GM18505 (cell line): Measurements from ENCODE around the gene EIF4EBP2.
A peak's percentile ranks its signal among the peaks of the same experiment; 100 is the strongest.

ENCODE experiments used
- ATAC-seq: cut with Tn5 transposase; IDR thresholded peaks from one replicate; pipeline ENCODE4 v1.9.1; 2021; ENCODE audit not compliant: unreplicated experiment
- POLR2A ChIP-seq: IDR thresholded peaks from 4 replicates; pipeline ENCODE4 v1.6.1; 2011; ENCODE audit warnings: borderline replicate concordance; ENCODE audit not compliant: insufficient read depth, insufficient read length; ENCODE audit errors: extremely low read depth

The EIF4EBP2 gene

DNA sequence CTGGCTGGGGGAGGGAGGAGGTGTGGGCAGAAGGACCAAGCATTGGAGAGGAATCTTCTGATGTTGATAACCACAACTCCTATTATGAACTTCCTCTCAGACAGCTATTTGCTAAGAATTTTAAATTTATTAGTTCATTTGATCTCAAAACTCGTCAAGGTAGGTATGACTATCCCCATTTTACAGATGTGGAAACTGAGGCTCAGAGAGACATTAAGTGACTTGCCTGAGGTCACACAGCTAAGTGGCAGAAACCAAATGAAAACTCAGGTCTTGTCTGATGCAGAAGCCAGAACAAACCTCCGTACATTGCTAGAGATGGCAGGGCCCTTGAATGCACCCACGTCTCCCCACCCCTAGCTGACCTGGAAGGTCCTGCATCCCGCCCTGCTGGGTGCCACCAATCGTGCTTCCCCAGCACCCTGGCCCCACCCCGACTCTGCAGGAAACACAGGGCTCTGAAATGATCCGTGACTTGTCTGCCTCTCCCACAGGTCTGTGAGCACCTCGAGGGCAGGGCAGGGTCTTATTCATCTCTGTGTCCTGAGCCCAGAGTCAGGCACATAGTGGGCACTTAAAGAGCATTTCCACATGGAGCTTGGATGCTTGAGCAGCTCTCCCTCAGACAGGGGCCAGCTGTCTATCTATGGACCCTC, 69.0 kb downstream of the EIF4EBP2 start:
- no peak for TF ChIP-seq POLR2A
- no peak for ATAC-seq

DNA sequence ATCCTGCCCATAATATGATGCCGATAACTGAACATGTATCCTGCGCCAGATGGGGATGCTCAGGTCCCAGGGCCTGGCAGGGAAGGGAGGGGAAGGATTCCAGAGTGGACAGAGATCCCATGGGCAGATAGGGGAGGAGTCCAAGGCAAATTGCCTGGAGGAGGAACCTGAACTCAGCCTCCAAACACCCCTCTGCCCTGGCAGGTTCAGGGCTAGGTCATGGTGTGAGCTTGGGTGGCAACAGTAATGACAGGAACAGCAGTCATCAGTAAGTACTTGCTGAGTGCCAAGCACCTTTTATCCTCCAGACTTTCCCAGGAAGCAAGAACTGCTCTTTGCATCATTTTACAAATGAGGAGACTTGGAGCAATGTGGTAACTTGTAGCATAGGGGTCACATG, 70.8 kb downstream of the EIF4EBP2 start:
- ATAC-seq, result no peak
- TF ChIP-seq POLR2A, result no peak

DNA sequence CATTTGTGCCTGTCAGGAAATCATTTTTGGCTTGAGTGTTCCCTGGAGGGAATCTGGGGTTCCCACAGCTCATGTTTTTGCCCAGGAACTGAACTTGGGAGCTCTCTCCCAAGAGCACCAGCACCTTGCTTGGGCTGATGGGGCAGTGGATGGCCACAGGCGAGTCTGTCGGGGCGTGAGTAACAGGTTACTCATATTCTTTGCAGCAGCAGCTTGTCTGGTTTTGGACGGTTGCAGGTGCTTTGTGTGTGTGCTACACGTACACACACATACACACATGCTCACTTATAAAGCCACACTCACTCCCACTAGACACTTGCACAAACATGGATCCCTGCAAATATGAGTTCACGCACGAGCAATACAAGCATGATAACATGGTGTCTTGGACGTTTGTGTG, 71.7 kb downstream of the EIF4EBP2 start:
- ATAC-seq, result no peak
- TF ChIP-seq POLR2A, result no peak

DNA sequence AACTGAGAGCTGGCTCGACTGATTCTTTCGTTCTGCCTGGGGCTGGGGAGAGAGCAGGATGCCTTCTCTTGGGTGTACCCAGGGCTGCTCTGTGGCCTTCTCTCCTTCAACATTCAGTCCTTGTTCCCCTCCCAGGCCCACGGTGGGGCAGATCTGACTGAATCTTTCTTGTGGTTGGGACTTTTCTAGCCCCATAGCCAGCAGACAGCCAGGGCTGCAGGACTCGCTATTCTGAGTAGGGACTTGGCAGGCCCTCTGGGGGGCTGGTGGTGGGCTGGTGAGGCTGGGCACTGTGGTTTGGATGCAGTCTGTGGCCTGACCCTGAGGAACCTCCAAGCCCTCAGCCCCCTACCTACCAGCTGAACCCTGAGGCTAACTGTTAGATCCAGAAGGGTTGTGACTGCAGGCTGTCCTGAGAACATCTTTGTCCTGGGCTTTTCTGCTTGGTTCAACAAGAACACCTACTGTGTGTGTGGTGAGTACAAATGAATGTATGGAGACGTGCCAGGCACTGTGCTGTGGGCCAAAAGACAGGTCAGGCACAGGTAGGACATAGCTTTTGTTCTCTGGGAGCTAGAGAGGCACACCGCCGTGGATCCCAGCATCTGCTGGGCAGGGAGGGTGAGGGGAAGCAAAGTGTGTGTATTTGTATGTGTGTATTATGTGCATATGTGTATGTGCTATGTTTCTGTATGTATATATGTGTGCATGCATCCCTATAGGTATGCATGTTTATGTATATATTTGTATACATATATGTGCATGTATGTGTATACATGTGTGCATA, 72.5 kb downstream of the EIF4EBP2 start:
- no peak for TF ChIP-seq POLR2A
- no peak for ATAC-seq

DNA sequence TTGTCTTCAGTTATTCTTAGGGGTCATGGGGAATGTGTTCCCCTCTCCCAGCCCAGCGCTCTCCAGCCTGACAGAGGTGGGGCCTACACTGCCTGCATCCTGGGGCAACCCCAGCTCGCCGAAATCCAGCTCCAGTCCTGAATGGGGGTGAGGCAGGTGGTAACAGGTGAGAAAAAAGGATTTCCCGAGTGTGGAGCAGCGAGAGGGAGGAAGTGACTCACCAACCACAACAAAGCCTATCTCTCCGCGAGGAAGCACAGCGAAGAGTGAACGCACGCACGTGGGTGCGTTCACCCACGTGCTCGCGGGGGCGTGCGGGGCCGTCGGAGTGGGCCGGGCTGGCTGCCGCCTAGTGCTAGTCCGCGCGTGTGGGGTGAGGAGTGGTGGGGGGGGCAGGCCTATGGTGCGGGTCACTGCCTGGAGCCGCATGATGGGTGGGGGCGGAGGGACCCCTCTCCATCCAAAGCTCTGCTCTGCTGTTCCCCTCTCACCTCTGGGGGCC, 73.8 kb downstream of the EIF4EBP2 start:
- ATAC-seq, result peak; percentile 35
- no peak for TF ChIP-seq POLR2A
